Activated effector memory CD4-positive, alpha-beta T cell treated with Interleukin-2 at 50 U/mL for 16 hours (primary cell): ENCODE results near the gene UBE2I.

Source experiments
- DNase-seq: peaks from one replicate; pipeline ENCODE4 v3.0.0-alpha.2; 2020

Gene UBE2I

GRCh38 chr16:1344499-1344898, 35.1 kb downstream of the UBE2I start:
- DNase-seq = no peak

- DNase-seq = no peak
These were observed 35.7 kb downstream of the UBE2I start for GRCh38 chr16:1345087-1345486.

GRCh38 chr16:1345651-1346421, 36.4 kb downstream of the UBE2I start:
- no peak for DNase-seq

- no peak for DNase-seq
These were observed 37.2 kb downstream of the UBE2I start for GRCh38 chr16:1346422-1347285.

GRCh38 chr16:1347286-1347855, 37.9 kb downstream of the UBE2I start:
- DNase-seq = no peak

- DNase-seq = no peak
These were observed 38.5 kb downstream of the UBE2I start for GRCh38 chr16:1347962-1348361.

- no peak for DNase-seq
These were observed 39.0 kb downstream of the UBE2I start for GRCh38 chr16:1348441-1348840.

- DNase-seq = no peak
These were observed 39.5 kb downstream of the UBE2I start for GRCh38 chr16:1348926-1349325.

- no peak for DNase-seq
These were observed 39.9 kb downstream of the UBE2I start for GRCh38 chr16:1349351-1349750.

GRCh38 chr16:1349951-1350350, 40.5 kb downstream of the UBE2I start:
- no peak for DNase-seq

GRCh38 chr16:1350691-1351090, 41.3 kb downstream of the UBE2I start:
- DNase-seq = no peak

- no peak for DNase-seq
These were observed 41.8 kb downstream of the UBE2I start for GRCh38 chr16:1351215-1351581.

- peak; percentile 80 for DNase-seq
These were observed 42.3 kb downstream of the UBE2I start, which contains the start of the genes GNPTG and TSR3 for GRCh38 chr16:1351582-1352362. Gene GNPTG, plus strand, starts transcription at chr16:1351931. Its CDS starts 35 bp downstream, at chr16:1351966. Gene TSR3, minus strand, starts transcription at chr16:1351878. Its CDS starts 74 bp downstream, at chr16:1351804.

GRCh38 chr16:1354815-1355540, 45.5 kb downstream of the UBE2I start:
- DNase-seq = no peak

- DNase-seq = no peak
These were observed 46.2 kb downstream of the UBE2I start for GRCh38 chr16:1355591-1355990.

- no peak for DNase-seq
These were observed 46.8 kb downstream of the UBE2I start for GRCh38 chr16:1356061-1356900.

- no peak for DNase-seq
These were observed 48.6 kb downstream of the UBE2I start for GRCh38 chr16:1357906-1358566.

- no peak for DNase-seq
These were observed 52.4 kb downstream of the UBE2I start for GRCh38 chr16:1361685-1362360.

- DNase-seq = no peak
These were observed 53.4 kb downstream of the UBE2I start for GRCh38 chr16:1362807-1363206.

GRCh38 chr16:1363501-1364041, 54.1 kb downstream of the UBE2I start:
- DNase-seq = peak; percentile 58
